Femur (tissue), 1 donor: ENCODE results near the gene RIPOR2.
"Not testable (repeated sequence)": the region's sequence is repeated elsewhere in the genome, so short reads cannot be mapped to it uniquely, and the experiment has no call there.

Experiments used
- DNase-seq: peaks from one replicate; pipeline ENCODE4 v3.0.0-alpha.2; 2017

Gene RIPOR2

DNA sequence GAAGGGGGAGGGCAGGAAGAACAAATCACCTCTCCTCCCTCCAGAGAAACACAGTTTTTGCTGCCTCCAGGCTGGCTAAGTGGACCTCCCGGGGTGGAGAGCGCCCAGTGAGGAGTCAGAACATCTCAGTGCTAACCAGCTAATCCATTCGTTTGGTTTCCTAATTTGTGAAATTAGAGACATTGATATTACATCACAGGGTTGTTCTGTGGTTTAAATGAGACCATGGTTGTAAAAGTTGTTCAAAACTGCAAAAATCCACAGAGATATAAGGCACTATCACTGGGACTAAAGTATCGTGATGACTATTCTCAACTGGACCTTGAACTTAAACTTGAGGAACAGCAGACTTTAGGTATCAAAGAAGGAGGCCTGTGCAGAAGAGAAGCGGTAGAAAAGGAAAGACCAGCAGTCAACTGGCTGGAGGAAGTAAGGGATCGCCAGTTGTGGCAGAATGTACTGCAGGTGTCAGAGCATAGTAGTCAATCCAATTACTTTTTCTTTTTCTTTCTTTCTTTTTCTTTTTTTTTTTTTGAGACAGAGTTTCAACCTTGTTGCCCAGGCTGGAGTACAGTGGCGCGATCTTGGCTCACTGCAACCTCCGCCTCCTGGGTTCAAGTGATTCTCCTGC is 33.9 kb downstream of the RIPOR2 start:
- DNase-seq = no peak

DNA sequence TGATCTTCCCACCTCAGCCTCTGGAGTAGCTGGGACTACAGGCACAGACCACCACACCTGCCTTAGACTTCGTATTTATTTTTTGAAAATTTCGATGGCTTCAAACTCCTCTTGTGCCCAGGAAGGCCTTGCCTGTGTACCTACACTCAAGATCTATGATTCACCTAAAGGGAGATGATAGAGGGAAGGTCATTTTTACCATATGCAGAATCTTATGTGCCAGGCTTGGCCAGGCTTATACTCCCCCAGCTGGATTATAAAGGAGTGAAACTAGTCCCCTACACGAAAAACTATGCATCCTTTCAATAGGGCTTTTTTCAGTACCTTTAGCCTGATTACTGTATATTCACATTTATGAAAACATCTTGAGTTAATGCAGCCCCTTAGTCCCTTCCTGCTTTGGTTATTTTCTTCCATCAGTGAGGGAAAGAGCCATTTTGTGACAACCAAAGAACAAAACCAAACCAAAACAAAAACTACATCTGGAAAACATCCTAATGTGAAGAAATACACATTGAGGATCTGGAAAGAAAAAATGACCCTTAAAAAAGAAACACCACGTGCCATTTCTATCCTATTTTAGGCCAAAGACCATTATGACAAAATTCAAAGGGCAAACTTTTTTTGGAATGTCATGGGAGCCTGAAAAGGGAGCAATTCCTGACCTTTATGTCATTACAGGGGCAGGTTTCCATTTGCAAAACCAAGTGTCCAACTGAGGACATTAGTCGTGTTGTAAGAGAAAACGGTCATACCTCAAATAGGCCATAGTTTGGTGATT is 34.7 kb downstream of the RIPOR2 start:
- no peak for DNase-seq

DNA sequence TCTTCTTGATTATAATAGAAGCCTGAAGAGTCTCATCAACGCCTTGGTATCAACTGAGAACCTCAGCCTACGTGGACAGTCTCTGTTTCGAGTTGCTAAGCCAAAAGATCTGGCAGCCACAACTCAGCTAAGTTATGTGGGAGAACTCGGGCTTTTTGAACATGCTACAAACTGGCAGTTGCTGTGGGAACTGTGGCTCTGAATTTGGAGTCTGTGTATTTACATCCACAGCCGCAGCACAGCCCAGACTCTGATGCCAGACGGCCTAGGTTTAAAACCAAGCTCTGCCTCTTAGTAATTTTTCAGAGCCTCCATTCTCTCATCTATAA is 35.8 kb downstream of the RIPOR2 start:
- DNase-seq = peak; percentile 69

DNA sequence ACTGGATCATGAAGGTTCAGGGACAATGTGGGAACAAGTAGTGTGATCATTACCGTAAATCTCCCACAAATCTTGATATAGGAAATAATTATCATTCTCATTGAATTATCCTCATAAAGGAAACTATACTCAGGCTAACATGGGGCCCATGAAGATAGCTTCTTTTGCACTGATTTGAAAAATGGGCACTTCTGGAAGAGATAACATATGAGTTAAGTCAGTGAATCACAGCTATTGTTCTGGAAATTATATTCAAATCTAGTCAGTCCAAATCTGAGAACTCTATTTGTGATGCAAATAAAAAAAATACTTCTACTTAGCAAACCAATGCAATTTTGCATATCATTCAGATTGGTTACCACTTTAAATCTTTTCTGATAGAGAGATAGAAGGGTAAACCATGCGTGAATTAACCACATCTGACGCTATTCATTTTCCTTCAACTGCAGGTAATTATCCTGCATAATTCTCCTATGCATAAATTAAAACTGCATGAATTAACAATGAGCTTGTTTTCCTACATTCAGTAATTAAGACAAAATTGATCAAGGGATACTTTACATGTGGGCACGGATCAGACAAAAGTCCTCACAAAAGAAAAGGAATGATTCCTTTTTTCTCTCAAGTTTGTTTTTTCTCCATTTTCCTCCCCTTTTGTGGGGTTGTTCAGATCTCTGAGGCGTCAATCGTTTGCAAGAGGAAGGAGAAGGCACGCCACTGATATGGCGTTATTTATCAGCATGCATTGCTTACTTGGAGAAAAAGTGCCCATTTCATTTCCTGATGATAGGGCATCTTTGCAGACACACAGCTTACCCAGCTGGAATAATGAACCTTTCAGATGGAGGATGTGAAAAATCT is 36.4 kb downstream of the RIPOR2 start:
- DNase-seq = no peak

DNA sequence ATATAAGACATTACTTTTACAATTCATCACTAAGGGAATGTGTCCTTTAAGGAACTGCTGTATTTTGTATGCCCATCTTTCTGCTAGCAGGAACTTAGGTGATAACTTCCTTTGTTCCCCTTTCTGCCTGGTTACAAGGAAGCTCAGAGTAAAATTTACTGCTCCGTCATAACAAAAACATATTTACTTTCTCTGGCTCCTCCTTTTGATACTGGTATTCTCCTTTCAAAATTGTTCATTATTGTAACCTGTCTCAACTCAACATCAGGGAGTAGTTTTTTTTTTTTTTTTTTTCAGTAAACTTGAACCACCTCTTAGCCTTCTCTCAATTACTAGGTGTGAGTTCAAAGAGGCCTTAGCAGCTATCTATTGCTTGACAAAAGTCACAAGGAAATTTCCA is 37.1 kb downstream of the RIPOR2 start:
- DNase-seq = no peak

DNA sequence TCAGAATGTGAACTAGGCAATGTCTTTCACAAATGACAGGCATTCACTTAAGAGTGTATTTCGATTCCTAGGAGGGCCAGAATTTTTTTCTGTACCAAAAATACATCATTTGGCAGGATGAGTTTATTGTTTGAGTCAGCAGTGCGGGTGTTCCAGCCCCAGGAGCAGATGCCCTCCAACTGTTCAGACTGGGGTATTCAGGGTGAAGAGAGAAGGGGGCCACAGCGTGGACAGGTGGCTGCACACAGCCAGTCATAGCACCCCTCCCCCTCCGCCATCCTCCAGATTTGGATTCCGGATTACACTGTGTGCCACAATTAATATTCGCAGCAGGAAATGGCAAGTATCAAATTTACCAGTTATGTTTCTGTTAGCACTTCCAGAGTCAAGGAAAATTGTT is 38.6 kb downstream of the RIPOR2 start:
- DNase-seq = no peak

DNA sequence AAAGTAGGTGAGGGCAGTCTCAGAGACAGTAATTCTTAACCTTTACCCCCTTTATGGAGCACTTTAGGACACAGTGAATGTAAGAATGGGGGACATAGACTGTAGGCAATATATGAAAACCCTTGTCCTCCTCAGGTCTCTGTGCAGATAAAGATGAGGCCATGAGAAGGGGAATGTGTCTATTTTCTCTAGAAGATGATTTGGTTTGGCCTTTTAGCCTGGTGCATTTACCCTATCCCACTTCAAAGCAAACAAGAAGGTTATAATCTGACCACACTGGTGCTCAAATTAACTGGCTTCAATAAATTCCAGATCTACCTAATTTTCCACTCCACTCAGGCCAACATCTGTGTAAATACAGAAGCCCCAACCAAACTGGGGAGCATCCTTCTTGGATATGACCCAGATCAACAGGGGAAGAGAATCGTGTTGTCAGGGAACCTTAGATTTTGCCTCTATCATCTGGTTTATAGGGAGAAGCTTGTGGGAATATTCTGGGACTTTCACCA is 42.4 kb downstream of the RIPOR2 start:
- DNase-seq = no peak

DNA sequence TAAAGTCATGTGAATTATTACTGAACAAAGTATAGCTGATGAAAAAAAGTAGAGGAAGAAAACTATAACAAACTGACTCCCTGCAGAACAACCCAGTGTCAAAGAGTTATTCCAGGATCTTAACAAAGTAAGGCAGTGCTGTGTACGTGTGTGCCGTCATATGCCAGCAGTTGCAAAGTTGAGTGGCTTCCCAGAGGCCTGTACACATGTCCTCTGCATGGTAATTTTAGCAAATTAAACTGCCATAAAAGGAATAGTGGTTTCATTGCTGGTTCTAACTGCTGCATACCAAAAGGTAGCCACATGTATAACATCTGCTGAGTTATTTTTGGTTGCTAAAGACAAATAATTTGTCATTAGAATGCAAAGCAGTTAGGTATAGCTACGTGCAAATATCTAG is 44.8 kb downstream of the RIPOR2 start:
- peak; percentile 53 for DNase-seq

DNA sequence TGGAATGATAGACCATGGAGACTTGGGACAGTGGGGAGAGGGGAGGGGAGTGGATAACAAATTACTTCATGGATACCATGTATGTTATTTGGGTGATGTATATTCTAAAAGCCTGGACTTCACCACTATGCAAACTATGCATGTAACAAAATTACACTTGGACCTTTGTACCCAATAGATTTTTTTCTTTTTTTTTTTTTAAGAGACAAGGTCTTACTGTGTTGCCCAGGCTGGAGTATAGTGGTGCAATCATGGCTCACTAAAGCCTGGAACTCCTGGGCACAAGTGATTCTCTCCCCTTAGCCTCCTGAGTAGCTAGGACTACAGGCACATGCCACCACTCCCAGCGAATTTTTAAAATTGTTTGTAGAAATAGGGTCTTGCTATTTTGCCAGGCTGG is 45.3 kb downstream of the RIPOR2 start:
- DNase-seq = no peak

DNA sequence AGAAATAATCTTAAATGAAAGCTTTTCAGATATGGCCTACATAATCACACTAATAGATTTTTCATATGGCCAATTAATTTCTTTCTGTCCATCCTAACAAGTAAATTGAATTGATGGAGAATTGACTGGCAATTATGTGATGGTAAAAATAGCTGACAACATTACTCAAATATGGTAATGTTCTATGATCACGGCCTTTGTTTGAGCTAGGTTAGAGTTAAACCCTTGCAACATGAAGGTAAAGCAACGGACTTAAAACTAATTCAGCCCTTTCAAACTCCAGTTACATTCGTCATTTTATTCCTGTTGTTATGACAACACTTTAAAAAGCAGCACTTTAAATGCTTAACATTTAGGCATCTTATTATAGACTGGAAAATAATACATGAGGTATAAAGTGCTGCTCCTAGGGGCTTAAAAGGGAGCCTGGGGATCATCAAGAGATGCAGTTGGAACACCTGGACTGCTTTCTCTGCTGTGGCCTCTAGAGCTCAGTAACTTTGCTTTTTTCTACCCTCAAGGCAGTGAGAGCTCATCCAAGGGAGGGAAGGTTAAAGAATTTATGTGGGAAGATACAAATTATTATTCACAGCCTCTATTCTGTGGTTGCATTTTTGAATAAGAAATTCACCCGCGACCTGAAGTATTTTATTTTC is 46.9 kb downstream of the RIPOR2 start:
- no peak for DNase-seq

DNA sequence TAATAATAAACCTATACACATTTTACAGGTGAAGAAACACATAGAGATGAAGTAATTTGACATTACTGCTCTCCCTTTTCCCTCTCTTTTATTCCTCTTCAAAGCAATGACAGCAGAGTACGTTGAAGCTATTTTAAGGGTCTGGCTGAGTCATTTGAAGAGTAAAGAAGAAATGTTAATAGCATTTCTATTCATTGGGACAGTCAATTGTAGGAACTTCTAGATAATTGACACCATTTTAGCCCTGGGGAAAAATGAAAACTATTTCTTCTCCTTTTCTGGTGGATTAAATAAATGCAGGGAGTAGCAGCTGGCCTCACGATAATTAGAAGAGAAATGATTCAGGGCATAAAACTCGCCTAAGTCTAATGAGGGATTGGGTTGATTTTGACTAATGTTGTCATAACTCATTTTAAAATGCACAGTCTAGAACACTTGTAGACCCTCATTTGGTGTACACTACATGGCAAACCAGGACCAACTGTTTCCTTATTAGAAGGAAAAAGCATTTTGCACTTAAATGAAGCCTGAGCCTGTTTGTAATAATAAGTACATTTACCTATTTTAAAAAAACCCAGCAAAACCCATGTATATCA is 48.1 kb downstream of the RIPOR2 start:
- no peak for DNase-seq

DNA sequence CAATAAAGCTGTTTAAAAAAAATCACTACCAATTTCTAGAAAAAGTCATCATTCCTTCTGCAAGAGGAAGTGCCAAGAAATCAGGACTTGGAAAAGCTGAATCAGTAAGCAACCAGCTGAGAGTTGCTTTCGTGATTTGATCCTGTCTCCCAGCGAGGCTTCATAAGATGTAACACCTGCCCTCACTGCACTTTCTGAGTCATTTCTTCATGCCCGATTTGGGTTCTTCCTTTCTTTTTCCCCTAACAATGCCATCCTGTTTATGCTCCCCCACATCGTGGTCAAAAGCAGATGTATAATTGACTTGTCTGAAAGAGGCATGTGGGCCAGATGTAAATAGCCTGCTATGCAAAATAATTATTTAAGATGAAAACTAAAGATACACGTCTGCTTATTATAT is 52.1 kb downstream of the RIPOR2 start:
- DNase-seq = no peak

DNA sequence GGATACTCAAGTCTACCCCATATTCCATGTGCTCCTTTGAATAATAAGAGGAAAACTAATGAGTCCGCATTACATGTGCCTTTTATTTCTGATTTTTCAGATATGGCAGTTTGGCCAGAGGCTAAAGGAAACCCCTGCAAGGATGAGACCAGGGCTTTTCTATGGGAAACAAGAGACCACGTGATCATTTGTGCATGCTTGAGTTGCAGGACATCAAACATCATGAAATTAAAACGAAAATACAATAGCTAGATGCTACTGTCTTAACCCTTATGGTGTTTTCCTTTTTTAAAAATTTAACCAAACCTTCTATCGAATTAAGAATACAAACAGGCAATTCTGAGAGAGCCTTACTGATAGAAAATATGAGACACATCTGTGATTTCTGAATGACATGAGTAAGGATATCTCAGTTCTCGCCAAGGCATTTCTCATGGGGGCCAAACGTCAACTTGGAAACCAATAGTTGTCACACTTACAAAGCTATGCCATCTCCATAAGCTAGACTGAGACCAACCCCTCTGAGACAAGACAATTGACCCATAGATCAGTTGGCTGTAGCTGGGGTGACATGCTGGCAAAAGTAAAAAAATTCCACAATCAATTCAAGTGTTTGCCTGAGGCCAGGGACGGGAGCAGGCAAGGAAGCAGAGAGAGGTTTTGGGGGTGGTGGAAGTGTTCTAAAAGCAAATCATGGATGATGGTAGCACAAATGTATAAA is 52.8 kb downstream of the RIPOR2 start:
- DNase-seq = no peak

DNA sequence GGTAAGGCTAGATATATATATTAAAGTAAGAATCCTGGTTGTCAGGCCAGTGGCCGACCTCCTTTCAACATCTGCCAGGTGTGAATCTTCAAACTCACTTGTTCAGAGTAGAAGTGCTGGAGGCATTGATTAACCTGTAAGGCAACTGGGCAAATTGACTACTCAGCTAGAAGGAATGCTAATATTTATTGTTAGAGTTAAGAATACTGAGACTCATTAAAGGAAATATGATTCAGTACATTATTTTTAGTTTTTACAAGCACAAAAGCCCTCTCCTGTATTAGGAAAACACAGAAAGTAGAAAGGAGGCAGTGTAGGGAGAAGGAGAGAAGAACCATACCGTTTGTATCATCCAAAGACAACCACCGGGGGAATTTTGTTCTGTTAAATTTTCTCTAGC is 53.5 kb downstream of the RIPOR2 start:
- no peak for DNase-seq

DNA sequence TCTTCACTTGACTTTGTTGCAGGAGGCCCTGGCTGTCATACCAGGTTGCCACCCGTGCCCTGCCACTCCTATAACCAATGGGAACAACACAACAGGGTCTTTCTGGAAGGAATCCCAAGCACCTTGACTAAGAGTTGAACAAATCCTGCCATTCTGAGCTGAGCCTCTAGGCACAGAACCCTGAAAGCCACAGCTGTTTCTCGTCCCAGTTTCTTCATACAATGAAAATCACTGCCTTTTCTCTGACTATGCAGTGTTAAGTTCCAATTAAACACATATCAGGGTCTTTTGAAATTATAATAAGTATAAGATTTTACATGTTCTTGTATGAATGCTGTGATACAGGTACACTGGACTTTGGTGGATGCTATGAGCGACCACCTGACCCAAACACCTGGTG is 54.4 kb downstream of the RIPOR2 start:
- no peak for DNase-seq

DNA sequence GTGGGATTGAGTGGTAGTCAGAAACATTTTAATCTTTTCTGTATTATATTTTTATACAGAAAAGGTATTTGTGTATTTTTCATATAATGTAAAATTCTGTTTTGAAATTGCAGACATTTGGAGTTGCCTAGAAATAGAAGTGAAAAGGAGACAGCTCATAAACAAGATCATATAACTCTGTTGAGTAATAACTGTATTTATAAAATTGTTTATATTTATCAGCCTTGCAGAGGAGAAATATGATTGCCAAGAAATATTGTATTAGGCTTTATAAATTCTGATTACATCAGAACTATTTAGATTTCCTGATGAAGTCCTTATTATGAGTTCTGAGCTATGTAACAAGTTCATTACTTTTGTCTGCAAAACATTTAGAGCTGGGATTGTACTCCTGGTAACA is 55.3 kb downstream of the RIPOR2 start:
- DNase-seq = no peak

DNA sequence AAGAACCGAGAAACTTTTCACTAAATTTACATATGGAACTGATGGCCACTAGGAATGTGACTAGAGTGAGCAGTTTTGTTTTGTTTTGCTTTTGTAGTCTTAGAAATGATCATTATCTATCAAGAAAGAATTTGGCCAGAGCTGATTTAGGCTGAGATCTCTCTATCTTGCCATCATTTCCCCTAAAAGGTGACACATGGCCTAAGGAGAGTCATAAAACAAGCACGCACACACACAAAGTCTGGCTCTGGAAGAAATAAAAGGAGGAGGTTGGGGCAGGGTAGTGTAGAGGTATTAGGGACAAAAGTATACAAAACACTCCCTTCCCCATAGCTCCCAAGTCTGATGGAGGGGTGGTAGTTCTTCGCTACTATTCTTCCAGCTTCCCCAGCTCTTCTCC is 56.4 kb downstream of the RIPOR2 start:
- no peak for DNase-seq

DNA sequence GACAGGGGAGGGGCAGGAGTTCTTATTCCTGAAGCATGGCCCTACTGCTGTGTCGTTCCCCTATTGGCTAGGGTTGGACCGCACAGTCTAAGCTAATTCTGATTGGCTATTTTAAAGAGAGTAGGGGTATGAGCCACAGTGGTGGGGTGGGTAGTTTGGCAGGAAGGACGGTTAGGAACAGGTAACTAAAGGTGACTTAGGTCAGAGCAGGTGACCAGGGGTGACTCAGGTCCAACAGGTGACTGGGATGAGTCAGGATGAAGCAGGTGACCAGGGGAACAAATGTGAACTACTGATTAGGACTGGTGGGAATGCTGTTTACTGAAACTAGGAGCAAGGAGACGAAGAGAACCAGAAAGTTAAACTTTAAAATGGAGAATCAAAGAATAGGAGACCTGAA is 58.0 kb downstream of the RIPOR2 start:
- DNase-seq = not testable (repeated sequence)

DNA sequence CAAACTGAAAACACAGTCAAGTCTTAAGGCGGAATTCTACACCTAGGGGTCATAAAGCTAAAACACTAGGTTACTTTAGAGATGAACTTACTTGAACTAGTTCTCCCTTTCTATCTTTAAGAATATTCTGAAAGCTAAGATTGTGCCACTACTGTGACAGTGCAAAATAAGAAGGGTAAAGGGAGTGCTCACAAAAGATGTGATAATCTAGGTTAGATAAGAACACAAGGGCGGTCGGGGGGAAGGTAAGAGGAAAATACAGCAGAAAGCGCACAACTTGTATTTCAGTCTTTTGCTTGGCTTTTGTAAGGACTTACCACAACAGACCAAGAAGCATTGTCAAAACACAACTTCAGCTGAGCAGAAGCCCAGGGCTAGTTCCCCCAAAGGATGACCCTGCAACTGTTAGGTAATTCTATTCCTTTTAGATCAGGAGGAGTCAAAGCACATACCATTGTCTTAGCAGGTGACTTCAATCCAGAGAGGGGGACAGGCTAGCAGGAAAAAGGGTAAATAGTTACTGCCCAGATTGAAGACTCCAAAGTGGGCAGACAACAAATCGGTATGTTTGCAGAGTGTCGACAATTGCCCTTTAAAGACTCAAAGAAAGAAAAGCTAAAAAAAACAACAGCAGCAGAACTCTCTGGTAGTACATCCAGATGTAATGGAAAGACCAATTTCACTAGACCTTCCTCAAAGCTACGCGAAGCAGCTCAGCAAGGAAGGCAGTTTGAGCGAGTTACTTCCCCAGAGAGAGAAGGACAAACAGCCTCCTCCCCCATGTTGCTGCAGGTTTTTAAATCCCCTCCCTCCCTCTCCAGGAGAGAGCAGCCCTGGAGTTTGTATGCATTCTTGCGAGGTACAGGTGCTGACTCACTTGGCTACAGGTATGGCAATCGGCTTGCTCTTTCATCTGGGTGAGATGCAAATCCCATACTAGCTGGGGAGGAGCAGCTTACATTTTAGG is 59.0 kb downstream of the RIPOR2 start:
- no peak for DNase-seq

DNA sequence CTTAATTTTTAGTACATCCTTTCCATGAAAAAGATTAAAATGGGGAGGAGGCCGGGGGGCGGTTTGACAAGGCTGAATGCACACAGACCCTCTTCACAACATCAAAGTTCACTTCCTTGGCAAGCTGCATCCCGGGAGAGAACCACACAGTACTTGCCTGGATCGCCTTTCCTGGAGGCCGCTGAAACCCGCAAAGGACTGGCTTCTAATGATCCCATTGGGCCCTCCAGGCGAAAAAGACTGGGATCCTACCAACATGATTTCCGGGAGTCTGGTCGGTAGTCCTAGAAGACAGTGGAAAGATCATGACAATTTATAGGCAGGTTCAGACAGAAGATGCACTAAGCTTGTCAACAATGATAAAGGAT is 60.2 kb downstream of the RIPOR2 start:
- peak; percentile 44 for DNase-seq
